Lung (tissue), 12 donors: ENCODE results near the gene ZDHHC16. TPM values are rescaled to one million over a fixed set of nuclear protein-coding genes. Genes with fewer than 3 reads are reported as not detected.

ENCODE experiments used
- ATAC-seq: fragments of 200-7000 bp; cut with Tn5 transposase; one replicate; pipeline ENCODE4 v1.9.1; 2020; ENCODE audit warnings: moderate number of reproducible peaks; ENCODE audit not compliant: insufficient read depth, low FRiP score
- DNase-seq, 3 donors: peaks; one replicate each; pipeline ENCODE4 v3.0.0-alpha.2; 2013 to 2017
- H3K27ac ChIP-seq, 2 donors: one replicate each; pipeline ENCODE4 v1.5.1; 2013; ENCODE audit warnings: mild to moderate bottlenecking in 2 of 2, moderate library complexity in 2 of 2, control low read depth in 1 of 2, inconsistent platforms in 1 of 2, low read depth in 1 of 2, low read length in 1 of 2
- H3K27me3 ChIP-seq, 3 donors: one replicate each; pipeline ENCODE4 v1.5.1; 2013; ENCODE audit warnings: low read length in 2 of 3; ENCODE audit not compliant: control insufficient read depth in 3 of 3, insufficient read depth in 3 of 3
- H3K36me3 ChIP-seq, 4 donors: one replicate each; pipeline ENCODE4 v1.5.1; 2013; ENCODE audit warnings: low read length in 4 of 4, mild to moderate bottlenecking in 1 of 4, moderate library complexity in 1 of 4; ENCODE audit not compliant: control insufficient read depth in 4 of 4, insufficient read depth in 4 of 4
- H3K4me1 ChIP-seq, 5 donors: one replicate each; pipeline ENCODE4 v1.5.1; 2013; ENCODE audit warnings: low read length in 5 of 5, mild to moderate bottlenecking in 2 of 5, moderate library complexity in 1 of 5; ENCODE audit not compliant: control insufficient read depth in 5 of 5, insufficient read depth in 5 of 5
- H3K4me3 ChIP-seq: one replicate; pipeline ENCODE4 v1.5.1; 2013; ENCODE audit warnings: mild to moderate bottlenecking, control low read depth, moderate library complexity
- H3K9ac ChIP-seq, 2 donors: one replicate each; pipeline ENCODE4 v1.5.1; 2013; ENCODE audit warnings: low read length in 2 of 2, control low read depth in 1 of 2; ENCODE audit not compliant: insufficient read depth in 1 of 2
- H3K9me3 ChIP-seq, 4 donors: one replicate each; pipeline ENCODE4 v1.5.1; 2013; ENCODE audit warnings: low read length in 3 of 4, mild to moderate bottlenecking in 1 of 4, moderate library complexity in 1 of 4; ENCODE audit not compliant: control insufficient read depth in 4 of 4, insufficient read depth in 3 of 4
- CTCF ChIP-seq: IDR thresholded peaks from 2 replicates; pipeline ENCODE4 v1.5.1; 2012; ENCODE audit warnings: mild to moderate bottlenecking; ENCODE audit errors: control extremely low read depth, extremely low read depth
- WGBS, 2 donors: extraction: QIAGEN DNeasy Blood & Tissue Kit; methylation state at CpG; one replicate each; pipeline ENCODE4 v1.1.7; 2013; 5-methylcytosine and 5-hydroxymethylcytosine counted together
- polyA plus RNA-seq, 2 donors: library from polyadenylated mRNA; stranded (reverse); fragments of 200-250 nt; gene quantifications; one replicate each; pipeline ENCODE4 v1.2.1, GENCODE V29; 2013
- total RNA-seq, 2 donors: library from RNA; depleted of rRNA in 1 of 2; stranded (reverse); fragments of >200 nt in 1 of 2; gene quantifications; one replicate each; pipeline ENCODE4 v1.2.1, GENCODE V29; 2014 to 2021
- donor health status: control.
- donor health status: control.
- donor health status: Bipolar disorder and iron deficiency.
- donor health status: healthy.
- donor health status: DM: yes; HTN: yes; CAD: no.

ZDHHC16 gene
- total and polyA plus RNA-seq, 4 donors = 35.5 to 63.3 (median 49.0) TPM

- no peak overlapping the region for H3K27ac ChIP-seq
- peaks cover 0 to 4% (median 0%) of the 10 kb centered on the region in 5 donors for H3K4me1 ChIP-seq
These were observed 38.6 kb upstream of the ZDHHC16 start for GRCh38 chr10:97407211-97407951.

GRCh38 chr10:97407952-97408248, 38.1 kb upstream of the ZDHHC16 start:
- Histone ChIP-seq H3K4me1 (peaks cover 0 to 4% (median 0%) of the 10 kb centered on the region in 5 donors), H3K27me3 (no peaks in the 10 kb centered on the region), H3K36me3 (no peaks in the 10 kb centered on the region), H3K4me3 (no peak overlapping the region), H3K9me3 (no peaks in the 10 kb centered on the region), H3K27ac (peak overlapping the region in 1 of 2 donors; percentile 56), H3K9ac (no peak overlapping the region)
- no peak for TF ChIP-seq CTCF
- 69 to 72% methylated on average over 2 of the region's 2 CpGs for WGBS, 2 donors
- no peak for ATAC-seq
- DNase-seq = no peak

More at GRCh38 chr10:97407211-97407951, 38.6 kb upstream of the ZDHHC16 start:
- Histone ChIP-seq H3K9ac (no peak overlapping the region), H3K27me3 (no peaks in the 10 kb centered on the region), H3K36me3 (no peaks in the 10 kb centered on the region), H3K4me3 (no peak overlapping the region), H3K9me3 (no peaks in the 10 kb centered on the region)
- TF ChIP-seq CTCF = peak; percentile 69
- ATAC-seq (peak; percentile 86), DNase-seq (peak; percentile 62 to 84 (median 80))
- WGBS, 2 donors = 2 to 4% methylated on average over 10 of the region's 10 CpGs

GRCh38 chr10:97408496-97408992, 37.4 kb upstream of the ZDHHC16 start:
- Histone ChIP-seq H3K9me3 (no peaks in the 10 kb centered on the region), H3K27me3 (no peaks in the 10 kb centered on the region), H3K36me3 (no peaks in the 10 kb centered on the region), H3K4me1 (peaks cover 0 to 4% (median 0%) of the 10 kb centered on the region in 5 donors), H3K4me3 (no peak overlapping the region), H3K27ac (peak overlapping the region in 1 of 2 donors; percentile 12), H3K9ac (no peak overlapping the region)
- 31 to 56% methylated on average over 10 of the region's 10 CpGs for WGBS, 2 donors
- TF ChIP-seq CTCF = no peak
- DNase-seq (no peak), ATAC-seq (peak; percentile 12)
